GM12874 (cell line): ENCODE results near the gene TCFL5.

Source experiments
- TF ChIP-seq, protein P1 (sequence below): IDR thresholded peaks from 2 replicates; pipeline ENCODE4 v1.5.1; 2011; ENCODE audit warnings: low read depth, mild to moderate bottlenecking, control low read depth, low read length, moderate library complexity; ENCODE audit not compliant: insufficient read depth

The TCFL5 gene

DNA sequence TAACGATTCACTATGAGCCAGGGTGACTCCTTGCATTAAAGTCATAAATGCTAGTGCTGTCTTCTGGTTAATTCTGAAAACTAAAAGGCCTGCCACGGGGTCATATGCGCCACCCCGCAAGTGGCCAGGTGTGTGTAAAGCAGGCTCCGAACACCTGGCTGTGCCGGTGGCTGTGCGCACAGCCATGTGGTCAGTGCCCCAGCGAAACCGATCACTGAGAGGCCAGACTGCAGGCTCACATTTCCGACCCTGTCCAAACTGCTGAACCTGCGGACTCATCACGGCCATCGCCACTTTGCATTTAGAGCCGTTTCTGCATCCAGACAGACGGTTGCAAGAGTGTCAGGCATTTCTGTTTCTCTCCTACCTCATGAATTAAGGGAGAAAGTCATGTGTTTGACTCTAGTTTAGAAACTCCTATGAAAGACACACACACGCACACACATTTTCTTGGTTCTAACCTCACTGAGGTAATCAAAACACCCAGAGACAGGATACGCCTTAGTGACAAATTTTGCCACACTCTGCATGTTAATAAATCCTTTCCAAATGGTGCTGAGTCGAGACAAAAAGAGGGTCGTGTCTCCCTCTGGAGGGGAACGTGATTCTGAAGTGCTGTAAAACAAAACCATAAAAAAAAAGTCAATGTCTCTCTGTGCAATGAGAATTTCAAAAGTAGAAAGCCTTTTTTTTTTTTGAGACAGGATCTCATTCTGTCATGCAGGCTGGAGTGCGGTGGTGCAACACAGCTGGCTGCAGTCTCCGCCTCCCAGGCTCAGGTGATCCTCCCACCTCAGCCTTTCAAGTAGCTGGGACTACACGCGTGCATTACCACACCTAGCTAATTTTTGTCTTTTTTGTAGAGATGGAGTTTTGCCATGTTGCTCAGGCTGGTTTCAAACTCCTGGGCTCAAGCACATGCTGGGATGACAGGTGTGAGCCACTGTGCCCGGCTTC is 31.0 kb upstream of the TCFL5 start:
- TF ChIP-seq, protein P1, sequence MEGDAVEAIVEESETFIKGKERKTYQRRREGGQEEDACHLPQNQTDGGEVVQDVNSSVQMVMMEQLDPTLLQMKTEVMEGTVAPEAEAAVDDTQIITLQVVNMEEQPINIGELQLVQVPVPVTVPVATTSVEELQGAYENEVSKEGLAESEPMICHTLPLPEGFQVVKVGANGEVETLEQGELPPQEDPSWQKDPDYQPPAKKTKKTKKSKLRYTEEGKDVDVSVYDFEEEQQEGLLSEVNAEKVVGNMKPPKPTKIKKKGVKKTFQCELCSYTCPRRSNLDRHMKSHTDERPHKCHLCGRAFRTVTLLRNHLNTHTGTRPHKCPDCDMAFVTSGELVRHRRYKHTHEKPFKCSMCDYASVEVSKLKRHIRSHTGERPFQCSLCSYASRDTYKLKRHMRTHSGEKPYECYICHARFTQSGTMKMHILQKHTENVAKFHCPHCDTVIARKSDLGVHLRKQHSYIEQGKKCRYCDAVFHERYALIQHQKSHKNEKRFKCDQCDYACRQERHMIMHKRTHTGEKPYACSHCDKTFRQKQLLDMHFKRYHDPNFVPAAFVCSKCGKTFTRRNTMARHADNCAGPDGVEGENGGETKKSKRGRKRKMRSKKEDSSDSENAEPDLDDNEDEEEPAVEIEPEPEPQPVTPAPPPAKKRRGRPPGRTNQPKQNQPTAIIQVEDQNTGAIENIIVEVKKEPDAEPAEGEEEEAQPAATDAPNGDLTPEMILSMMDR = no peak

DNA sequence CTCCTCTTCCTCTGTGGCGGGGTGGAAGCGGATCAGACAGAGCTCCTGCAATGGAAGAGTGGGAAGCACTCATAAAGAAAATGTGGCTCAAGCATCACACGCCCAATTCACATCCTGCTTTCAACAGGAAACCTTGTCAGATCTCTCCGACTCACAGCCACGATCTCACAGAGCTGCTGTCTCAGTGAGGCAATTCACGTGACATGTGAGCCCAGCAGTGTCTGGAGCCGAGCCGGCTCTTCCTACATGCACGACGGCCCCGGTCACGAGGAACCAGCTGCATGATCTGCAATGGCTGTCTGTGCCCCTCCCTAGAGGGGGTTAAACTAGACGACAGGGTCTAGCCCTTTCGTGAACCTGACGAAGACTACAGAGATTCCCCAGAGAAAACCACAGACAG is 29.5 kb upstream of the TCFL5 start:
- TF ChIP-seq, protein P1 = no peak

DNA sequence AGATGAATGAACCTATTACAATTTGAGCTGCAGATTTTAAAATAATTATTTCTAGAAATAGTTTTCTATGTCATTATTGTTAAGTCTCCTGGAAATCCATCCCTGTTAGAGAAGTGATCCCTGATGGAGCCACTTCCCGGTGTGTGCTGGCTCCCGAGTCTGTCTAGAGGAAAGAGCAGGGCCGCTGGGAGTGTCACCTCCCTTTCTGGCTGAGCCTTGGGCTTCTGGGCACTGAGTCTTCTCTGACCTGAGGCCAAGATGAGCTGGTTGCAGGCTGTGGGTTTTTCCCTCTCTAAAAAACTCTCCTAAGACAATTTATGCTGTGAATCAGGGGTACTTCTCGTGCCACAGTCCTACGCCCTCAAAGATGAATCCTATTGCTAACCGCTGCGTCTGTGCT is 28.8 kb upstream of the TCFL5 start:
- TF ChIP-seq, protein P1 = no peak

DNA sequence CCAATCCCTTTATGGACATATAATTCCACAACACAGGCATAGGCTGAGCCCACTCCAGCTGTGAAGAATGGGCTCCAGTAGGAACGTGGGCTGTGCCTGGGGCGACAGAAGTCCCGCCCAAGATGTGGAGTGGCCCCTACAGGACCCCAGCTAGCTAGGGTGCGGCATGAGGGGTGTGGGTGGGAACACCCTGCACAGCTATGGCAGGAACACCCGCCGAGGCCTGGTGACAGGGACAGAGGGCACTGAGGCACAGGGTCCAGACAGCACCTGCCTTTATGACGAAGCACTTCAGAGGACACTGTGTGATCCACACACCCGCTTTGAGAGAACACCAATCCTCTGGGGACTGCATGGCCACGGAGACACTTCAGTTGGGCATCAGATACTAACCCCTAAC is 28.2 kb upstream of the TCFL5 start:
- TF ChIP-seq, protein P1 = no peak

DNA sequence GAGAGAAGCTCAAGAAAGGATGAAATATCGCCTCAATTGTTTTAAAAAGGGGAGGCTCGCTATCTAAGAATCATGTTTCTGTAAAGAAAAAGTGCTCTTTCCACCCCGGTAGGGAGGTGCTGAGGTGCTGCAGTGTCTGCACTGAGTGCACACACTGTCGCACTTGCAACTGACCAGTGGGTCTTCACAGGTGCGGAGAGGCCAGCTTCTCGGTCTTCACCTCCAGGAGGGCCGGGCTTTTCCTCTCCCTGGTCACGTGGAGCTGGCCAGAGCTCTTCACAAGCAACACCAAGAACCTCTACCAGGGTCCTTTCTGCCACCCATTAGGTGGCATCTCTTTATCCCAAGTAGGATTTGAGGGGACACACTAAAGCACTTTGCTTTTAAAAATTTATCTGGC is 27.8 kb upstream of the TCFL5 start:
- TF ChIP-seq, protein P1 = no peak

DNA sequence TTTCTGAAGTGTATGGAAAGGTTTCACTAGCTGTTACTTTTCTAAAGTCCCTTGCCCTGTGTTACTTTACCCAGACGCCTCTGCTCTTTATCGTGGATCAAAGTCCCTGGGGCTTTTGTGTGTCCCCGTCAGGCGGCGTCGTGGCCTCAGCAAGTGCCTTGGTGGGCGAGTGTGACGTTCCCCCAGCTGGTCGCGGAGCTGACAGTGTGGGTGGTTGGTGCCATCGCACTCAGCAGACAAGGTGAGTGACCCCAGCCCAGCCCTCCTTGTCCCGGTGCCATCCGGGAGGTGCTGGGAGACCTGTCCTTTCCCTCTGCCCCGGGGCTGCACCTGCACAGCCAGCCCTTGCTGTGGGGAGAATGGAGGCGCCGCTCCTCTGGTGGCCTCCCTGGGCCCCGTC is 27.3 kb upstream of the TCFL5 start:
- TF ChIP-seq, protein P1 = no peak

DNA sequence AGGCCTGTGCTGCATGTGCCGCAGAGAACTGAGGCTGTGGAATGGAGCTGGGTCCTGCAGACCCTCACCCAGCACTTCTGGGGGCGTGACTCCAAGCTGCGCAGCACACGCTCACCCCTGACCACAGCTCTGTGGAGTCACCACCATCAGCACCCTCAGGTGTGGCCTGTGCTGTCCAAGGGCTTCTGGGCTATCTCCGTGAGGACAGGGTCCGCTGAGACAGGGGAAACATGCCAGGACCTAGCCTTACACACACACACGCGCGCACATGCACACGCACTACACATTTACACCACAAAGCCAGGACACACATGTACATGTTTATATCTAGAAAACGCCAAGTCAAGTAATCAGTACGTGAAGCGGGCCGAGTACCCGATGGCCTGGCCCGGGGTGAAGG is 26.8 kb upstream of the TCFL5 start:
- TF ChIP-seq, protein P1 = no peak
